ENCODE data around the gene LTBP2. TPM values are rescaled to one million over a fixed set of nuclear protein-coding genes. Genes with fewer than 3 reads are reported as not detected.

The LTBP2 gene
- total and polyA plus RNA-seq, 7 donors, result 0.46 to 71.2 (median 12.1) TPM

DNA sequence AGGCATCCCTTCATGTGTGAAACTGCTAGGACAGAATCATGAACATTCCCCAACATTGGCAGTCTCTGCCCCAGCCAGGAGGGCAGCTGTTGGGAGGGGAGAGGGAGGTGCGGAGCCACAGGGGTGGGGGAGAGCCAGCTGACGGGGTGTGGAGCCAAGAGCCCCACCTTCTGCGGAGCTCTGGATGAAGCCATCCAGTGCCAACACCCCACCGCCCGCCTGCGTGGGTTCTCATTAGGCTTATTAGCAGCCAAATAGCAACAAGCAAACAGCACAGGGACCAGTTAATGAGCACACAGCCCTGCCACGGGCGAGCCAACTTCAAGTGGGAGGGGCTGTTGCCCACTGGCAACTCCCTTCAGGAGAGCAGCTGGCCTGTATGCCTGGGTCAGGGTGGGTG, 12.1 kb downstream of the LTBP2 start:
- DNase-seq, result no peak
- H3K4me1 ChIP-seq, result peaks cover 0 to 25% (median 17%) of the 10 kb centered on the region in 4 donors
- H3K36me3 ChIP-seq, result no peaks in the 10 kb centered on the region
- H3K27me3 ChIP-seq, result no peaks in the 10 kb centered on the region
- WGBS, 2 donors, result 84 to 87% methylated on average over 8 of the region's 8 CpGs
- no peaks in the 10 kb centered on the region for H3K9me3 ChIP-seq
- no peak overlapping the region for H3K4me3 ChIP-seq
- peak overlapping the region in 3 of 4 donors; percentile 50 to 60 (median 56) for H3K27ac ChIP-seq
- TF ChIP-seq EP300 (IDR thresholded peaks at IDR 0.05) (no peak), POLR2AphosphoS5 (IDR thresholded peaks at IDR 0.05) (no peak)
- TF ChIP-seq, protein P1, sequence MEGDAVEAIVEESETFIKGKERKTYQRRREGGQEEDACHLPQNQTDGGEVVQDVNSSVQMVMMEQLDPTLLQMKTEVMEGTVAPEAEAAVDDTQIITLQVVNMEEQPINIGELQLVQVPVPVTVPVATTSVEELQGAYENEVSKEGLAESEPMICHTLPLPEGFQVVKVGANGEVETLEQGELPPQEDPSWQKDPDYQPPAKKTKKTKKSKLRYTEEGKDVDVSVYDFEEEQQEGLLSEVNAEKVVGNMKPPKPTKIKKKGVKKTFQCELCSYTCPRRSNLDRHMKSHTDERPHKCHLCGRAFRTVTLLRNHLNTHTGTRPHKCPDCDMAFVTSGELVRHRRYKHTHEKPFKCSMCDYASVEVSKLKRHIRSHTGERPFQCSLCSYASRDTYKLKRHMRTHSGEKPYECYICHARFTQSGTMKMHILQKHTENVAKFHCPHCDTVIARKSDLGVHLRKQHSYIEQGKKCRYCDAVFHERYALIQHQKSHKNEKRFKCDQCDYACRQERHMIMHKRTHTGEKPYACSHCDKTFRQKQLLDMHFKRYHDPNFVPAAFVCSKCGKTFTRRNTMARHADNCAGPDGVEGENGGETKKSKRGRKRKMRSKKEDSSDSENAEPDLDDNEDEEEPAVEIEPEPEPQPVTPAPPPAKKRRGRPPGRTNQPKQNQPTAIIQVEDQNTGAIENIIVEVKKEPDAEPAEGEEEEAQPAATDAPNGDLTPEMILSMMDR (IDR thresholded peaks at IDR 0.05), result no peak
- intact Hi-C loops (cut with DNase I), result no loop called here

DNA sequence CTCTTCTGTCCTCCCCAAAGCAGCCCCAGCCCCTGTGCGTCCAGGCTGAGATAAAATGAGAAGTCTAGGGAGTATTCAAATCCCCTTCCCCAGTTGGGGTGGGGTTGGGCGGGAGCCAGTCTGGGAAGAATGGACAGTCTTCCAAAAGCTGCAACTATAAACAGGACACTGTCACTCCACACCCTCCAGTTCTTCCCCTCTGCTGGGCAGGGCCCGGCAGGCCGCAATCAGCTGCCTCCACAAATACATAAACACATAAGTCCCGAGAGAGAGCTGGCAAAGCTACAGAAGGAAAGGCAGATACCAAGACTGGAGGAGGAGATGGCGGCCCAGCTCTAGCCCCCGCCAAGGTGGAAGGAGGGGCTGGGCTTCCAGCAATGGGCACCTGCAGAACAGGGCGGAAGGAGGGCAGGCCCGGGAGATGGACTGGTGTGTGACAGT, 12.7 kb downstream of the LTBP2 start:
- Histone ChIP-seq H3K27me3 (no peaks in the 10 kb centered on the region), H3K27ac (peak overlapping the region; percentile 50 to 60 (median 56)), H3K9me3 (no peaks in the 10 kb centered on the region), H3K4me1 (peaks cover 0 to 31% (median 22%) of the 10 kb centered on the region in 4 donors), H3K4me3 (no peak overlapping the region), H3K36me3 (no peaks in the 10 kb centered on the region)
- WGBS, 2 donors, result 46 to 64% methylated on average over 9 of the region's 9 CpGs
- no peak for DNase-seq
- TF ChIP-seq, protein P1 (IDR thresholded peaks at IDR 0.05), result no peak
- TF ChIP-seq POLR2A (IDR thresholded peaks at IDR 0.05) (no peak), POLR2AphosphoS5 (IDR thresholded peaks at IDR 0.05) (no peak), EP300 (IDR thresholded peaks at IDR 0.05) (no peak)
- intact Hi-C loops (cut with DNase I), result no loop called here

DNA sequence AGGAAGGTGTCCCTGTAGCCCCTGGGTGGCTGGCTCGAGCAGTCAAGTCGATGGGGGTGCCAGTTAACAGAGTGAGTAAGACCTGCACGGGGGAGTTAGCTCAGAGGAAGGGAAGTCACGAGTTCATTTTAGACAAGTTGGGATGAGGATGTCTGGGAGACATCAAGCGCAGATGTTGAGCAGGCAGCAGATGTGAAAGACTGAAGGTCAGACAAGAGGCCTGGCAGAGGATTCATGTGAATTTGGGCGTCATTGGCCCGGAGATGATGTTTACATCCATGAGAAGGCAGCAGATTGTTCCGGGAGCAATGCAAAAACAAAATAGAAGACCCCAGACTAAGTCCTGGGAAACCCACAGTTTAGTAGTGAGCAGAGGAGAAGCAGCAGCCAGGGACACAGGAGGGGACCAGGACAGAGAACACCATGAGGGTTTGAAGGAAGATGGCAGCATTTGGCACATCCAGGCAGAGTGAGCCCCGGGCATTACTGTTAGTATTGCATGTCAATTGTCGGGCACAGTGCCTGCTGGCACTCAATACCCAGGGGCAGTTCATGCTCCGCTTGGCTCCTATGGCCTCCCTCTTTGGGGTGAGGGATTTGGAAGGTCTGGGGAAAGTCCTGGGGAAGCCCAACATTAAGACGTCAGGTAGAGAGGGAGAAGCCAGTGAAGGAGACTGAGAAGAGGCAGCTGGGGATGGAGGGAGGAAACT, 15.1 kb downstream of the LTBP2 start:
- TF ChIP-seq EP300 (IDR thresholded peaks at IDR 0.05) (no peak), POLR2AphosphoS5 (IDR thresholded peaks at IDR 0.05) (peak in 1 of 4 donors; percentile 37)
- no peak for DNase-seq
- Histone ChIP-seq H3K4me1 (peaks cover 0 to 35% (median 23%) of the 10 kb centered on the region in 4 donors), H3K36me3 (no peaks in the 10 kb centered on the region), H3K9me3 (no peaks in the 10 kb centered on the region), H3K27me3 (no peaks in the 10 kb centered on the region), H3K4me3 (no peak overlapping the region), H3K27ac (peak overlapping the region in 3 of 4 donors; percentile 2 to 61 (median 29))
- 72 to 83% methylated on average over 12 of the region's 12 CpGs for WGBS, 2 donors
- intact Hi-C loops (cut with DNase I), result no loop called here

DNA sequence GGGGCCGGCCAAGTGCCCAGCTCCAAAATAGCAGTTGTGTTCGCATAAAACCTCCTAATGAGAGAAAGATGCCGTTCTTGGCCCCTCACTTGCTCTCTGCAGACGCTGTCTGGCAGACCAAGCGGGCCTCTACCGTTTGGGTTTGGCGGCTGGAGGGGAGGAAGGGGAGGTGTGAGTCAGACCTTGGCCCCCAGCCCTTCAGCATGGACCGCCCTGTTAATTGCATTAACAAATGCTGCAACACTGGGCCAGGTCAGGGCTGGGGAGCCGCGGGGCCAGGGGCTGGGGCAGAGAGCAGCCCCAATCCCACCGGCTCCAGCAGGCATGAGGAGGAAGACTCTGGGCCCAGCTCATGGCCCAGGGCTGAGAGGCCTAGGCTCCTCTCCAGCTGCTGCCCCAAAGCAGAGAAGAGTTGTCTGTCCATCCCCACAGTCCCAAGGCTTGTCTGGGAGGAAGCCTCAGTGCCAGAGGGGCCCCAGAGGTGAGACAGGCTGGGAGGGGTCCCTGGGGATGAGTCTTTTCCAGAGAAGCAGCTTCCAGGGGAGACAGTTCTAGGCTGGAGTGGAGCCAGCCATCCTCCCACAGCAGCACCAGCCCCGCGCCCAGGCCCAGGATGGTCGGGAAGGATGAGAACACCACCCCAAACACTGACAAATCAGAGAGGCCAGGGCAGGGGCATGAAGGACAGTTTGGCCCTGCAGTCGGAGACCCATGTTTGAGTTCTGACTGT, 16.9 kb downstream of the LTBP2 start:
- H3K9me3 ChIP-seq, result no peaks in the 10 kb centered on the region
- intact Hi-C loops (cut with DNase I), result no loop called here
- peak; percentile 87 for DNase-seq
- H3K4me1 ChIP-seq, result peaks cover 0 to 35% (median 22%) of the 10 kb centered on the region in 4 donors
- WGBS, 2 donors, result 76 to 84% methylated on average over 15 of the region's 15 CpGs
- no peak overlapping the region for H3K4me3 ChIP-seq
- H3K36me3 ChIP-seq, result no peaks in the 10 kb centered on the region
- TF ChIP-seq POLR2A (IDR thresholded peaks at IDR 0.05) (no peak), EP300 (IDR thresholded peaks at IDR 0.05) (no peak), POLR2AphosphoS5 (IDR thresholded peaks at IDR 0.05) (no peak)
- TF ChIP-seq, protein P1 (IDR thresholded peaks at IDR 0.05), result no peak
- H3K27ac ChIP-seq, result peak overlapping the region; percentile 42 to 77 (median 50)
- H3K27me3 ChIP-seq, result no peaks in the 10 kb centered on the region

DNA sequence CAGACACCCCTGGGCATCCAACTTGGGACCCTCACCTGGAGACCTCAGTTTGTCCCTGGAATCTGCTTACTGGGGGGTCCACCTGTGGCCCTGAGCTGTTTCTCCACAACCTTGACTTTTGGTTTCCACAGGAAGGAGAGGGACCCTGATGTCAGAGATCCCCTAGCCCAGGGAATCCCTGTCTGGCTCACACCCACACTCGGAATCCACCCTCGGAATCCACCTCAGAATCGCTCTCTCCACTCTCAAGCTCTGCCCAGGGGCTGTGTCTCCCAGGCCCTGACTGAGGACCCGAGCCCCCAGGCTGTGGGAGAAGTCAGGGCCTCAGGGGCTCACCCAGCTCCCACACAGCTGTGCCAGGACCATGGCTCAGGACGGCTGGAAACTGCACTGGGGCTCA, 17.4 kb downstream of the LTBP2 start:
- Histone ChIP-seq H3K4me3 (no peak overlapping the region), H3K27me3 (no peaks in the 10 kb centered on the region), H3K4me1 (peaks cover 0 to 30% (median 16%) of the 10 kb centered on the region in 4 donors), H3K9me3 (no peaks in the 10 kb centered on the region), H3K27ac (peak overlapping the region; percentile 42 to 77 (median 50)), H3K36me3 (no peaks in the 10 kb centered on the region)
- 75 to 84% methylated on average over 5 of the region's 5 CpGs for WGBS, 2 donors
- DNase-seq, result no peak
- intact Hi-C loops (cut with DNase I), result no loop called here
- TF ChIP-seq POLR2AphosphoS5 (IDR thresholded peaks at IDR 0.05) (no peak), EP300 (IDR thresholded peaks at IDR 0.05) (no peak), POLR2A (IDR thresholded peaks at IDR 0.05) (no peak)
- TF ChIP-seq, protein P1 (IDR thresholded peaks at IDR 0.05), result no peak

All from sigmoid colon (tissue), 7 donors.